RWPE1 (cell line): Measurements from ENCODE around the gene RGS3.

Experiments
- CTCF ChIA-PET: fragments of 350-600 bp; sonication (Branson Sonifier 250); formaldehyde crosslinking; extraction: SDS; loops from one replicate; lab custom pipeline; 2021; lab: Yijun Ruan, JAX
- POLR2A ChIA-PET: fragments of 400-600 bp; formaldehyde crosslinking; extraction: SDS; loops from one replicate; lab custom pipeline; 2020; ENCODE audit warnings: antibody characterized with exemption; ENCODE audit not compliant: low non-redundant PET; lab: Yijun Ruan, JAX
- DNase-seq: peaks from one replicate; pipeline ENCODE4 v3.0.0; 2012; ENCODE audit warnings: low spot score
- H3K27ac ChIP-seq: fragments of 450-650 bp; 2 replicates; pipeline ENCODE4 v1.5.1; 2017
- TF ChIP-seq, protein P1 (sequence below): fragments of 450-650 bp; conservative IDR thresholded peaks from 2 replicates; pipeline ENCODE4 v1.5.1; 2017; ENCODE audit warnings: low read depth, mild to moderate bottlenecking

The RGS3 gene

DNA sequence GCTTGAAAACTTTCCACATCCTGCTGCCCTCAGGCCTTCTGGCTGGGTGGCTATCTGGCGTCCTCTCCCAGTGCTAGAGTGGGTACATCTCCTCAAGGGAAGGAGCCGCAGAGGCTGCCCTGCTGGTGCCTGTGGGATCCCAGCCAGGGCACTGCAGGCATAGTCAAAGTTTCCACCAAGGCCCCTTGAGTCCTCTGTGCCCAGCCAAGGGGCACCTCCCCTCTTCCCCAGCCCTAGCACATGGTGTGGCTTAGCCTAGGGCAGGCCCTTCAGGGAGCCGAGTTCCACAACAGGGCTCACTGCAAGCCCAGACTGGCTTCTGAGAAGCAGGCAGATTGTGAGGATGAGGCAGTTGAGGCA lies 103.2 kb downstream of the RGS3 start:
- H3K27ac ChIP-seq, result peak overlapping the region; percentile 93
- ChIA-PET POLR2A (interaction anchor here (2.1 kb wide), 1 partner anchor 8 kb away, joined by 7 read pairs; no protein-coding TSS in a partner anchor), CTCF (interaction anchor here (1.0 to 1.7 kb wide), 4 partner anchors 13 to 91 kb away, joined by 3 to 12 read pairs (median 6); no protein-coding TSS in a partner anchor)
- DNase-seq, result peak; percentile 51
- TF ChIP-seq, protein P1, sequence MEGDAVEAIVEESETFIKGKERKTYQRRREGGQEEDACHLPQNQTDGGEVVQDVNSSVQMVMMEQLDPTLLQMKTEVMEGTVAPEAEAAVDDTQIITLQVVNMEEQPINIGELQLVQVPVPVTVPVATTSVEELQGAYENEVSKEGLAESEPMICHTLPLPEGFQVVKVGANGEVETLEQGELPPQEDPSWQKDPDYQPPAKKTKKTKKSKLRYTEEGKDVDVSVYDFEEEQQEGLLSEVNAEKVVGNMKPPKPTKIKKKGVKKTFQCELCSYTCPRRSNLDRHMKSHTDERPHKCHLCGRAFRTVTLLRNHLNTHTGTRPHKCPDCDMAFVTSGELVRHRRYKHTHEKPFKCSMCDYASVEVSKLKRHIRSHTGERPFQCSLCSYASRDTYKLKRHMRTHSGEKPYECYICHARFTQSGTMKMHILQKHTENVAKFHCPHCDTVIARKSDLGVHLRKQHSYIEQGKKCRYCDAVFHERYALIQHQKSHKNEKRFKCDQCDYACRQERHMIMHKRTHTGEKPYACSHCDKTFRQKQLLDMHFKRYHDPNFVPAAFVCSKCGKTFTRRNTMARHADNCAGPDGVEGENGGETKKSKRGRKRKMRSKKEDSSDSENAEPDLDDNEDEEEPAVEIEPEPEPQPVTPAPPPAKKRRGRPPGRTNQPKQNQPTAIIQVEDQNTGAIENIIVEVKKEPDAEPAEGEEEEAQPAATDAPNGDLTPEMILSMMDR, result no peak

DNA sequence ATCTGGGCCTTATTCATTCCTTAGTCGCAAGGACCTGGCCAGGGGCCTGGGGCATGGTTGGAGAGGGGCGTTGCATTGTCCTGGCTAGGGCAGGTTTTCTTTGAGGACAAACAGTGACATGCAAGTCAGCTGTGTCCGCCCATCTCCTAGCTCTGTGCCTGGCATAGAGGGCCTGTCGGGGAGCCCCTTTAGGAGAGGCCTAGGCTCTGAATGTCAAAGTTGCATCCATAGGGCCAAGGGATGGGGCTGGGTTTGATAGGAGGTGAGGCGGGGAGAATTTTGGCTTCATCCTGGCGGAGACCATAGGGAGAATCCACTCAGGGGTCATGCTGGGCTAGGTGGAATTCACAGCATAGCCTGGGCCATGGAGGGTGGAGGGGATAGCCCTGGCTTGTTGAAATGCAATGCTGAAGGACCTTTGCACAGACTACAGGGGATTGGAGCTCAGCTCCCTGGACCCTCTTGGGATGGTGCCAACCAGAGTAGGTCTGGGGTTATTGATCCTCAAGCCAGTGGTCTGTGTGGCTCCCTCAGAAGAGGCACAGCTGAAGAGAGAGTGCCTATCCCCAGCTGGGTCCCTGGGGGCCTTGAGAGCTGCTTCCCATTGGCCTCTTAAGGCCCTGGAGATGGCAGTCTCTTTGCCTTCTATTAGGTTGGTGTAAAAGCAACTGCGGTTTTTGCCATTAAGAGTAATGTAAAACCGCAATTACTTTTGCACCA lies 104.0 kb downstream of the RGS3 start:
- TF ChIP-seq, protein P1, result no peak
- peak overlapping the region; percentile 93 for H3K27ac ChIP-seq
- ChIA-PET POLR2A (no interaction called here), CTCF (interaction anchor here (0.7 kb wide), 1 partner anchor 59 kb away, joined by 3 read pairs; no protein-coding TSS in a partner anchor)
- DNase-seq, result no peak

DNA sequence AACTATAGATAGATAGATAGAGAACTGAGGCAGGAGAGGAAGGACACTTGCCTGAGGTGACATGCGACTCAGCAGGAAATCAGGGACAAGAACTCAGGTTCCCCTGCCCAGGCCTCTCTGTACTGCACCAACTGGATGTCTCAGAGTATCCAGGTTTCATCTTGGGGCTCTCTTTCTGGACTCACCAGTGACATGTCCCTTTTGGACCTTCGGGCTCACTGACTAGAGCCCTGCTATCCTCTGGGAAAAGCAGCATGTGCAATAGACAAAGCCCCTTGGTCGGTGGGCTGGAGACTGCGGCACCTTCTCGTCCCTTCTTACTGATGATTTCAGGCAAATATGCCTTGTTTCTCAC lies 104.5 kb downstream of the RGS3 start:
- ChIA-PET POLR2A (no interaction called here), CTCF (no interaction called here)
- H3K27ac ChIP-seq, result peak overlapping the region; percentile 93
- DNase-seq, result no peak
- TF ChIP-seq, protein P1, result no peak

DNA sequence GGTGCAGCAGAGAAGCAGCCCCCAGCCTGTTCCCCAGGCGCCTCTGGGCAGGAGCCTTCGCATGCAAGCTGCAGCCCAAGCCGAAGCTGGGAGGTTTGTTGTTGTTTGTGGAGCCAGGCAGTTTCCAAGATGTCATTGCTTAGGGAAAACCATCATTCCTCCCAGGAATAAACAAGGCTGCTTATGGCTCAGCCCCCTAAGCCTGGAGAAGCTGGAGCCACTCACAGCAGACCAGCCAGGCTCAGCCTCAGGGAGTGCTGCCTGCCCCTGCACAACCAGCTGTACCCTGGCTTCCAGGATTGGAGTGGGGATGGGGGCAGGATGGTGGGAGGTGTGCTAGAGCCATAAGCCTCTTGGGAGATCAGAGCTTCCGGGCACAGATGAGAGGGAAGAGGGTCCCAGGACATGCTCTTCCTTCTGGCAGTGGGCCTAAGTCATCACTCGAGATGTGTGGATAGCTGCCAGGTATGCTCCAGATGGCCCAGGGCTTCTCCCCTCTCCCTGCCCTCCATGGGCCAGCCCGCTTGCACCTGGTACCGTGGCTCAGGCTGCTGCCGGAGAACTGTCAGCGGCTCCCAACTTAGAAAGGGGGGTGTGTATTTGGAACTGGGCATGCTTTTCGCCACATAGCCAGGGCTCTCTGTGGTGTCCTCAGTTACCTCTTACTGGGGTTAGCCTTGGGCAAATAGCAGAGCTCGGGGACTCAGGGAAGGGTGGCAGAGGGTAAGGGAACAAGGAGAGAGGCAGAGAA lies 105.2 kb downstream of the RGS3 start:
- TF ChIP-seq, protein P1, result no peak
- ChIA-PET POLR2A (no interaction called here), CTCF (interaction anchor here (0.8 kb wide), 1 partner anchor 125 kb away, joined by 8 read pairs; no protein-coding TSS in a partner anchor)
- DNase-seq, result no peak
- H3K27ac ChIP-seq, result peak overlapping the region; percentile 93

DNA sequence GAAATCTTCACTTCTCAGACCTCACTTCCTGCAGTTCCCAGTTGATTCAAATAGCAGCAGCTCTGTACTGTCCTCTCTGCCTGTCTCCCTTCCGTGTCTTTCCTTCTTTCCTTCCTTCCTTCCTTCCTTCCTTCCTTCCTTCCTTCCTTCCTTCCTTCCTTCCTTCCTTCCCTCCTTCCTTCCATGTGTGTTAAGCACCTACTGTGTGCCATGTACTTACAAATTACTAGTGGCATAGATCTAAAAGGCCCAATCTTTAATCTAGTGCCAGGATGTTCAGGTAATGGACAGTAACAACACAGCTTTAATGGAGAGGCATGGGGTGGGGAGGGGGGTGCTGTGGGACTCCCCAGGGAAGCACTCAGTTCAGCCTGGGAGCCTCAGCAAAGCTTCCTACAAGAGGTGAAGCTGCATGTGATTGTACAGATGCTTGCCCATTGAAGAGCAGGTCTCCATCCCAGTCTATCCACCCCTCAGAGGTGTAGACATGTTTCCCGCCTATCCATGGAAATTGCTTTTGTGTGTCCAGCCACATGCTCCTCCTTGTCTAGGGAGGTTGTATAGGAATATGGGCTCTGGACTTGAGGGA lies 106.0 kb downstream of the RGS3 start:
- H3K27ac ChIP-seq, result no peak overlapping the region
- DNase-seq, result no peak
- CTCF ChIA-PET, result no interaction called here
- TF ChIP-seq, protein P1, result no peak
- POLR2A ChIA-PET, result interaction anchor here (0.6 kb wide), 1 partner anchor 80 kb away, joined by 4 read pairs; no protein-coding TSS in a partner anchor

DNA sequence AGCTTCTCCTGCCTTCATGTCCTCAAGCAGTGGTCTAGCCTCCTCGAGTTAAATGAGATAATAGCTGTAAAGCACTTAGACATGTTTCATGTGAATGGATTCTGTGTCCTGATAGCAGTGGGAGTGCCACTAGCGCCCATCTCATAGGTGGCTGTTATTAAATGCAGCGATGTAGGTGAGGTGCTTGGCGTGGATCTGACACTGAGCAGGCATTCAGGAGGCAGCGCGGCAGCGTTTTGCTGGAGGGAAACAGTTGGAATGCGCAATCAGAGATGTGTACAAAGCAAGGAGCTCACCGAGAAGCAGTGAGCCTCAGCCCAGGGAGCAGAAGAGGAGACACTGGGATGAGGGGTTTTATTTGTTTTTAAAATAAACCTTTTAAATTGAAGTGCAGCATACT lies 106.6 kb downstream of the RGS3 start:
- no peak for DNase-seq
- CTCF ChIA-PET, result interaction anchor here (1.5 kb wide), 1 partner anchor 20 kb away, joined by 4 read pairs; no protein-coding TSS in a partner anchor
- TF ChIP-seq, protein P1, result no peak
- POLR2A ChIA-PET, result no interaction called here
- no peak overlapping the region for H3K27ac ChIP-seq
